Endothelial cell of umbilical vein (primary cell): Measurements from ENCODE around the gene PFDN1. TPM values are rescaled to one million over a fixed set of nuclear protein-coding genes. Genes with fewer than 3 reads are reported as not detected.

Experiments
- BruUV-seq: library from RNA; stranded (reverse); fragments of 400-500 nt; replicated peaks from 2 replicates; lab custom pipeline; 2021; lab: Mats Ljungman, UMichigan
- CTCF ChIA-PET: fragments of 300-600, 350-600 bp; sonication (Branson Sonifier 250); formaldehyde crosslinking; loops from one replicate; lab custom pipeline; 2021; ENCODE audit warnings: antibody characterized with exemption, inconsistent platforms; lab: Charles Lee
- POLR2A ChIA-PET: fragments of 300-600, 350-600 bp; sonication (Branson Sonifier 250); formaldehyde crosslinking; loops from one replicate; lab custom pipeline; 2021; ENCODE audit warnings: antibody characterized with exemption, inconsistent platforms; lab: Charles Lee
- DNase-seq: peaks from one replicate; pipeline ENCODE4 v3.0.0-alpha.2; 2011; ENCODE audit warnings: low read depth, low spot score
- FAIRE-seq: peaks from 2 replicates; lab custom pipeline; 2011; peaks lifted over from hg19 to GRCh38; lab: Jason Lieb, UNC
- H2AFZ ChIP-seq: 2 replicates; pipeline ENCODE4 v1.6.0; 2012; ENCODE audit warnings: low read depth, low read length, control low read depth, inconsistent platforms
- H3K27ac ChIP-seq: 2 replicates; pipeline ENCODE4 v1.5.1; 2011; ENCODE audit warnings: low read depth, mild to moderate bottlenecking, control low read depth, low read length, moderate library complexity; ENCODE audit not compliant: insufficient read depth
- H3K27me3 ChIP-seq, 2 experiments: 2 replicates each; pipeline versions ENCODE4 v1.6.0 to v1.6.1; 2011; ENCODE audit warnings: low read length in 2 of 2, mixed read lengths in 1 of 2; ENCODE audit not compliant: control insufficient read depth in 2 of 2, insufficient read depth in 2 of 2
- H3K36me3 ChIP-seq, 2 experiments: 2 replicates in 1 of 2; 3 replicates in 1 of 2; pipeline ENCODE4 v1.5.1; 2011; ENCODE audit warnings: low read length in 2 of 2, mild to moderate bottlenecking in 1 of 2, moderate library complexity in 1 of 2; ENCODE audit not compliant: control insufficient read depth in 2 of 2, insufficient read depth in 2 of 2; ENCODE audit errors: extremely low read depth in 1 of 2
- H3K4me1 ChIP-seq: 3 replicates; pipeline ENCODE4 v1.5.1; 2011; ENCODE audit warnings: mild to moderate bottlenecking, low read length; ENCODE audit not compliant: control insufficient read depth, insufficient read depth; ENCODE audit errors: extremely low read depth
- H3K4me2 ChIP-seq: 2 replicates; pipeline ENCODE4 v1.6.1; 2011; ENCODE audit warnings: low read length, control low read depth, mixed read lengths; ENCODE audit not compliant: insufficient read depth
- H3K4me3 ChIP-seq, 3 experiments: fragments of 200-600 bp in 1 of 3; sonication (generic), shearing (Covaris generic) in 1 of 3; replicated peaks in 1 of 3; 2 replicates each; pipeline ENCODE4 v1.5.1; 2011 to 2016; ENCODE audit warnings: control low read depth in 3 of 3, low read length in 3 of 3, mild to moderate bottlenecking in 2 of 3, inconsistent platforms in 1 of 3, low read depth in 1 of 3, moderate library complexity in 1 of 3; ENCODE audit not compliant: insufficient read depth in 1 of 3
- H3K79me2 ChIP-seq: 2 replicates; pipeline ENCODE4 v1.6.0; 2012; ENCODE audit warnings: low read length, inconsistent platforms; ENCODE audit not compliant: control insufficient read depth, insufficient read depth
- H3K9ac ChIP-seq: replicated peaks from 2 replicates; pipeline ENCODE3; 2011; ENCODE audit warnings: low read length, control low read depth; ENCODE audit not compliant: insufficient read depth; ENCODE audit errors: extremely low read depth
- H3K9me1 ChIP-seq: replicated peaks from 3 replicates; pipeline ENCODE4 v1.6.0; 2011; ENCODE audit warnings: mild to moderate bottlenecking, low read length; ENCODE audit not compliant: control insufficient read depth, insufficient read depth; ENCODE audit errors: extremely low read depth
- H3K9me3 ChIP-seq: replicated peaks from 2 replicates; pipeline ENCODE4 v1.5.1; 2012; ENCODE audit warnings: low read length, inconsistent platforms; ENCODE audit not compliant: control insufficient read depth, insufficient read depth
- H4K20me1 ChIP-seq: replicated peaks from 2 replicates; pipeline ENCODE3; 2011; ENCODE audit warnings: mild to moderate bottlenecking, low read length; ENCODE audit not compliant: control insufficient read depth, insufficient read depth; ENCODE audit errors: extremely low read depth
- CTCF ChIP-seq, 2 donors: IDR thresholded peaks; 1 replicate in 1 of 2; 2 replicates in 1 of 2; pipeline ENCODE4 v1.5.1; 2011; ENCODE audit warnings: low read length in 2 of 2, mild to moderate bottlenecking in 2 of 2, moderate library complexity in 2 of 2, control low read depth in 1 of 2, inconsistent platforms in 1 of 2, low read depth in 1 of 2; ENCODE audit not compliant: insufficient read depth in 1 of 2; ENCODE audit errors: extremely low read depth in 1 of 2
- EZH2 ChIP-seq: IDR thresholded peaks from 2 replicates; pipeline ENCODE4 v1.6.1; 2012; ENCODE audit warnings: borderline replicate concordance, low read depth, mild to moderate bottlenecking, moderate library complexity, low read length, inconsistent platforms; ENCODE audit not compliant: severe bottlenecking
- FOS ChIP-seq: IDR thresholded peaks from 2 replicates; pipeline ENCODE4 v1.6.1; 2011; ENCODE audit warnings: mild to moderate bottlenecking, low read length, moderate library complexity, borderline replicate concordance; ENCODE audit not compliant: insufficient read depth
- GATA2 ChIP-seq: IDR thresholded peaks from 2 replicates; pipeline ENCODE4 v1.7.0; 2011; ENCODE audit warnings: low read depth, mild to moderate bottlenecking, moderate library complexity, mixed read lengths, low read length; ENCODE audit not compliant: insufficient read length, insufficient read depth
- JUN ChIP-seq: IDR thresholded peaks from 2 replicates; pipeline ENCODE4 v1.6.1; 2011; ENCODE audit warnings: borderline replicate concordance, low read depth; ENCODE audit not compliant: insufficient read length, insufficient read depth
- MAX ChIP-seq: IDR thresholded peaks from 2 replicates; pipeline ENCODE4 v1.6.1; 2011; ENCODE audit not compliant: insufficient read depth, insufficient read length
- MYC ChIP-seq: IDR thresholded peaks from one replicate; pipeline ENCODE4 v1.6.1; 2011; ENCODE audit warnings: mild to moderate bottlenecking, low read depth, low read length
- POLR2A ChIP-seq: IDR thresholded peaks from 2 replicates; pipeline ENCODE4 v1.6.1; 2012; ENCODE audit warnings: low read depth, mild to moderate bottlenecking, control low read depth, low read length
- POLR2AphosphoS5 ChIP-seq: IDR thresholded peaks from 2 replicates; pipeline ENCODE4 v1.6.1; 2012; ENCODE audit warnings: low read depth, mild to moderate bottlenecking, control low read depth, low read length, moderate library complexity; ENCODE audit not compliant: insufficient read depth
- dilution Hi-C: fragments of 300-500 bp; cut with MboI; formaldehyde crosslinking; loops from one replicate; pipeline ENCODE4 v1.15.0; 2019; ENCODE audit warnings: low sequenced_read_pairs; ENCODE audit not compliant: extremely low pct_ligation_motif_present
- intact Hi-C: fragments of 100-400 bp; cut with micrococcal nuclease; formaldehyde crosslinking; loops from one replicate; pipeline ENCODE4 v1.10.0; 2022
- polyA plus RNA-seq, 4 experiments: library from polyadenylated mRNA; depleted of rRNA in 3 of 4; stranded (reverse) in 3 of 4; unstranded in 1 of 4; fragments of >200 nt; gene quantifications; 2 replicates each; pipeline versions ENCODE4 v1.2.1 to v1.2.3, GENCODE V29; 2011 to 2012; ENCODE audit warnings: missing spikeins in 1 of 4
- total RNA-seq: library from RNA; stranded (reverse); gene quantifications from 2 replicates; pipeline ENCODE4 v1.2.3, GENCODE V29; 2021

The PFDN1 gene
- total and polyA plus RNA-seq, 2 donors (not counting 3 experiments of a cell fraction or from before 2014, with no cell fraction given): 107 to 158 TPM

- no TSS peak for BruUV-seq
- no peaks in the 10 kb centered on the region for H3K9me3 ChIP-seq
- FAIRE-seq: no peak
- dilution Hi-C loops: no loop called here
- H3K4me1 ChIP-seq: peaks cover 20% of the 10 kb centered on the region
- H3K27ac ChIP-seq: no peak overlapping the region
- no peaks in the 10 kb centered on the region for H3K27me3 ChIP-seq
- no peak overlapping the region for H3K9ac ChIP-seq
- peaks cover 22% of the 10 kb centered on the region for H3K79me2 ChIP-seq
- H4K20me1 ChIP-seq: no peaks in the 10 kb centered on the region
- H3K9me1 ChIP-seq: no peaks in the 10 kb centered on the region
- no peaks in the 10 kb centered on the region for H3K36me3 ChIP-seq
- TF ChIP-seq MAX: no peak
- no peak for TF ChIP-seq FOS
- TF ChIP-seq CTCF (IDR thresholded peaks at IDR 0.05; ENCODE audit: extremely low read depth in 1 of 2, insufficient read depth in 1 of 2, low read depth in 1 of 2, low read length in 2 of 2): no peak
- no peak for TF ChIP-seq POLR2AphosphoS5
- no peak for TF ChIP-seq MYC
- no peak for TF ChIP-seq POLR2A
- no peak for TF ChIP-seq GATA2
- no peak for TF ChIP-seq EZH2
- TF ChIP-seq JUN: no peak
- no peak overlapping the region for H3K4me3 ChIP-seq
- no peak overlapping the region for H3K4me2 ChIP-seq
- ChIA-PET CTCF (no interaction called here), POLR2A (no interaction called here)
- H2AFZ ChIP-seq: no peak overlapping the region
- no peak for DNase-seq
- intact Hi-C loops: no loop called here
These were observed 2.6 kb upstream of the PFDN1 start for GRCh38 chr5:140305471-140305870.
